ENCODE results near the gene CAMK2B.

CAMK2B gene

GRCh38 chr7:44232396-44232795 is 93.0 kb downstream of the CAMK2B start:
- no peak for DNase-seq
- TF ChIP-seq GATA1 (IDR thresholded peaks at IDR 0.05; ENCODE audit: low read depth, low read length) (no peak), POLR2A (IDR thresholded peaks at IDR 0.05; ENCODE audit: low read length) (no peak)

DNA sequence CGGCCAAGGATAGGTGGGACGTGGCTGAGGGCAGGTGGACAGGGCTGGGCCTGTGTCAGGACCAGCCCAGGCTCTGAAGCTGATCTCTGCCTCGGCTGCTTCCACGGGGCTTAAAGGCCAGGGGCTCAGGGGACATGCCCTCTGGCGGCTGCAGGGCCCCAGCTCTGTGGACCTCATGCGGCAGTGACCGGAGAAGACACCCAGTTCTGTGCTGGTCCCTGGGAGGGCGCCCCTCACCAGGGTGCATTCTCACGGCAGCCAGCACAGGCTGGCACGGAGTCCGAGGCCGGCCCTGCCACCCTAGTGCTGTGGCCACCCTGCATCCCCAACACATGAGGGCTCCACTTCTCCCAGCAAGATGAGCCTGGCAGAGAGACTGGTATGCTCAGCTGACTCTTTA is 94.3 kb downstream of the CAMK2B start:
- DNase-seq = no peak
- TF ChIP-seq POLR2A (IDR thresholded peaks at IDR 0.05; ENCODE audit: low read length) = no peak
- TF ChIP-seq GATA1 (IDR thresholded peaks at IDR 0.05; ENCODE audit: low read depth, low read length) = no peak

GRCh38 chr7:44230286-44230685 is 95.1 kb downstream of the CAMK2B start:
- no peak for TF ChIP-seq GATA1 (IDR thresholded peaks at IDR 0.05; ENCODE audit: low read depth, low read length)
- TF ChIP-seq POLR2A (IDR thresholded peaks at IDR 0.05; ENCODE audit: low read length) = no peak
- DNase-seq = no peak

DNA sequence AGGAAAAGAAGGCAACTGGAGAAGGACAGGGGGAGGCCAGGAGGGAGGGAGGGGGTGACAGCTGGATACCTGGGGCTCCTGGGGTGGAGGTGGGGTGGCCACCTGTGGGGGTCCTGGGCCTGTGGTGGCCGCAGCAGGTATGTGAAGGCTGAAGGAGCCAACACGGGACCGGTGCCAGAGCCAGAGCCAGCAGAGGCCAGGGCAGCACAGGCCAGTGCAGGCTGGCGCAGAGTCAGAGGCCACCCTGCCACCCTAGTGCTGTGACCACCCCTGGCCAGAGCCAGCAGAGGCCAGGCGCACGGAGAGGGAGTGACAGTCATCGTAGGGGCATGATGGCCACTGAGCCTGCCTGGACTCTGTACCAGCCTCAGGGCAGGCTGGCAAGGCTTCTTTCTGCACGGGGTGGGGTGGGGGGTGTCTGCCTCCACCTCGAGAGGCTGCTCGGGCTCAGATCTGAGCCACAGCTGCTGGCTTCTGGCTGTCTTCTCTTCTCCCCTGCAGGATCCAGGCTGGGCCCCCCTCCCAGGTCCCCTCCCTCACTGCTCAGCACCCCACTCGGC is 95.8 kb downstream of the CAMK2B start:
- no peak for DNase-seq
- TF ChIP-seq GATA1 (IDR thresholded peaks at IDR 0.05; ENCODE audit: low read depth, low read length) = no peak
- TF ChIP-seq POLR2A (IDR thresholded peaks at IDR 0.05; ENCODE audit: low read length) = no peak

DNA sequence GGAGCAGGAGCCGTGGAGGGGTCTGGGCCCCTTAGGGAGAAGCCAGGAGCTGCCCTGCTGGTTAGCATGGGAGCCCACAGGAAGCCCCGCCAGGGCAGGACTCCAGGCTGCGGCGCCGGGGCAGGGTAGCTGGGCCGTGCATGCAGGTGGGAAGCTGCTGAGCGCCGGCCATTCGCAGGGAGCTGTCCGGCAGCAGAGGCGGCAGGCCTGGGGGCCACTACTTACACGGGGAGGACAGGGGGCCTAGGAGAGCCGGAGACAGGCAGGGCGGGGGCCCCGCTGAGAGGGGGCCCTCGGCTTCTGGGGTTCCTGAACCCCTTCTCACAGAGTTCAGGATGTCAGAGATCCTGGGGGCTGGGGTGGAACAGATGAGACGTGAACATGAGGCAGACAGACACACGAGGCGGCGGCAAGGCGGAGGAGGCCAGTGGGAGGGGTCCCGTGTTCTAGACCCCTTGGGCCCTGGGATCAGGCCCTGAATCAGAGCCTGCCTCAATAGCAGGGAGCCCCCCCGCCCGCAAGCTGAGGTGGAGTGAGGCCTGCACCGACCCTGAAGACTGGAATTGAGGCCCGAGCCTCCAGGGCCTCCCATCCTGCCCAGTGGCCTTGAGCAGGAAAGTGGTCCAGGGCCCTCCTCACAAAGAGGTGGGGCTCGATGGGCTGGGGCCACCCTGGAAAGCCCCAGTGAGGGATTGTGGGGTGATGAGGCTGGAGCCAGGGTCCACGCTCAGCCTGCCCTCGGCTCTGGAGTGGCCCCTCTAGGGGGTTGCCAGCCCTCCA is 96.6 kb downstream of the CAMK2B start:
- TF ChIP-seq GATA1 (IDR thresholded peaks at IDR 0.05; ENCODE audit: low read depth, low read length) (no peak), POLR2A (IDR thresholded peaks at IDR 0.05; ENCODE audit: low read length) (no peak)

DNA sequence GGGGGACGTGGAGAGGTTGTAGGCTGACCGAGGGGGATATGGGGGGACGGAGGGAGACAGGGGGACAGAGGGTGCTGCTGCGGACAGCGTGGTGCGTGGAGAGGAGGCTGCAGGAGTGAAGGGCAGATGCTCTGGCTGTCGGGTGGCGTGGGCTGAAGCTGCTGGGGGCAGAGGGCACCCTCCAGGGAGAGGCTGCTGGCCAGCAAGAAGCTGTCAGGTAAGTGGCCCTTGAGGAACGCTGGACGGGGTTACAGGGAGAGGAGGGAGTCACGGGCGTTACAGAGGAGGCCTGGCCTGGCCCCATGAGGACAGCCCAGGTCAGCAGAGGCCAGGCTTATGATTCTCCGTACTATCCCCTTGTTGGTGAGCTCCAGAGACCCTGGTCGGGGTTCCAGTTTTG is 97.5 kb downstream of the CAMK2B start:
- no peak for DNase-seq
- TF ChIP-seq POLR2A (IDR thresholded peaks at IDR 0.05; ENCODE audit: low read length) = no peak
- no peak for TF ChIP-seq GATA1 (IDR thresholded peaks at IDR 0.05; ENCODE audit: low read depth, low read length)

More for the DNA sequence above, 96.6 kb downstream of the CAMK2B start:
- DNase-seq = no peak

DNA sequence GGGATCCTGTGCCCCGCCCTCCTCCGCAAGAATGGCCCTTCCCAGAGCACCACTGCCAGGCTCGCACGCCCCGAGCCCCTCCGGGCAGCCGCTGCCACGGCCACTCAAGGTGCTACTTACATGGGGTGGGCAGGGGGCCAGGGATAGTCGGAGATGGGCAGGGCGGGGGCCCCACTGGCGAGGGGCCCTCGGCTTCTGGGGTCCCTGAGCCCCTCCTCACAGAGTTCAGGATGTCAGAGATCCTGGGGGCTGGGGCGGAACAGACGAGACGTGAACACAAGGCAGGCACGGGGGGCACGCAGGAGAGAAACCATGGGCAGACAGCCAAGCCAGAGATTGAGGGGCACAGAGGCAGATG is 99.0 kb downstream of the CAMK2B start:
- no peak for DNase-seq
- no peak for TF ChIP-seq GATA1 (IDR thresholded peaks at IDR 0.05; ENCODE audit: low read depth, low read length)
- TF ChIP-seq POLR2A (IDR thresholded peaks at IDR 0.05; ENCODE audit: low read length) = no peak

DNA sequence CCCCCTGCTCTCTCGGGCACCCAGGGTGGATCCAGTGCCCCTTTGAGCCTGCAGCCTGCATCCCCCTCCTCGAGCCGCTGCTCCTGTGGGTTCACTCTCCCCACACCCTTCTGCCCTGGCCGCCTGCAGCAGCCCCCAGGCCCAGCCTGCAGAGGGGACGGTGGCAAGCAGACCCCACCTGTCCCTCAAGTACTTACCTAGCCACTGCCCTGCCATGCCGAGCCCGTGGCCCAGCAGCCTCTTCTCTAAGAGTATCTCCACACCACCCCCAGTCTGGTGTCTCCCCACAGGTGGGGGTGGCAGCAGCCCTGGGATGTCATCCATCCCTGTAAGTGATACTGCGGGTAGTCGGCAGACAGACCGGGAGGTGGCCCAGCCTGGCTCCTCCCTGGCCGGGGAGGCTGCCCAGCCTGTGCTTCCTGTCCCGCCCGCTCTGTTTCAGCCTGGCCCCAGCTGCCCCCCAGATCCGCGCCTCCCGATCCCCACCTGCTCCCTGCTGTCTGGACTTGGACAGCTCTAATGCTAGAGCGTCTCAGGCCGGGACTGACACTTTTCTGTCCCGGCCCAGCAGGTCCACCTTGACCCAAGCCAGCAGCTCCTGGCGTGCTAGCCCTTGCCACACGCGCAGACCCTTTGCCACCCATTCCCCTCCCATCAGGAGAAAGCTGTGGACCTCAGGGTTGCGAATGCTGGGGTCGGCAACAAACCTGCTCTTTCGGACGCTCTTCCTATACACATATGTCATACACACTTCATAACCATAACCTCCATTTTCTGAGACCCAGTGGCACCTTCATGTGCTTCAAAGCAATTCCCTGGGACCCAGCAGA is 99.6 kb downstream of the CAMK2B start:
- DNase-seq = no peak
- TF ChIP-seq POLR2A (IDR thresholded peaks at IDR 0.05; ENCODE audit: low read length) = no peak
- TF ChIP-seq GATA1 (IDR thresholded peaks at IDR 0.05; ENCODE audit: low read depth, low read length) = no peak

DNA sequence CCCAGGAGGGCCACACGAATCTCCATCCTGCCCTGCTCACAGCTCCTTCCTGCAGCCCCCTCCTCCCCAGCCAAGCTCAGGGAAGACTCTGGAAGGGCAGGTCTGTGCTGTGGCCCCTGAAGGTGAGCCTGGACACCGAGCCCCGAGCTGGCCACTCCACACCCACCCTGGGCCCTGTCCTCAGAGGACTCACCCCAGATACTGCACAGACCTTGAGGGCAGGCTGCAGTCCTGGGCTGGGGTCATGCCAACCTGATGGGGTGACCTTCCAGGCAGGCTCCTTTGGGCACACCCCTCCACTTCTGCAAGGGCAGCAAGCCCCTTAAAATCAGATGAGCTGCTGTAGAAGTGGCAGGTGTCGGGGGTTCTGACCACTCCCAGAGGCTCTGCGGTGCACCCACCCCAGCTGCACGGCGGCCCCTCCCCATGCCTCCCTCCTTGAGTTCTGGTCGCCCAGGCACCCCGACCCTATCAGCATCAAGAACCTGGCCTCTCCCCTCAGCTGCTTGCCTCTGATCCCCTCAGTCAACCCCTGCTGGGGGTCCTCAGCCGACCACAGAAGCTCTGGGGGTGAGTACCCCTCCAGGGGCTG is 100.3 kb downstream of the CAMK2B start:
- no peak for DNase-seq
- no peak for TF ChIP-seq POLR2A (IDR thresholded peaks at IDR 0.05; ENCODE audit: low read length)
- no peak for TF ChIP-seq GATA1 (IDR thresholded peaks at IDR 0.05; ENCODE audit: low read depth, low read length)

GRCh38 chr7:44224080-44224973 is 101.1 kb downstream of the CAMK2B start:
- no peak for TF ChIP-seq GATA1 (IDR thresholded peaks at IDR 0.05; ENCODE audit: low read depth, low read length)
- TF ChIP-seq POLR2A (IDR thresholded peaks at IDR 0.05; ENCODE audit: low read length) = no peak
- DNase-seq = no peak

GRCh38 chr7:44223362-44224079 is 101.9 kb downstream of the CAMK2B start:
- TF ChIP-seq POLR2A (IDR thresholded peaks at IDR 0.05; ENCODE audit: low read length) (no peak), GATA1 (IDR thresholded peaks at IDR 0.05; ENCODE audit: low read depth, low read length) (no peak)
- DNase-seq = no peak

GRCh38 chr7:44222776-44223261 is 102.6 kb downstream of the CAMK2B start:
- TF ChIP-seq GATA1 (IDR thresholded peaks at IDR 0.05; ENCODE audit: low read depth, low read length) = no peak
- no peak for TF ChIP-seq POLR2A (IDR thresholded peaks at IDR 0.05; ENCODE audit: low read length)
- no peak for DNase-seq

Measured in erythroblast (primary cell).